ENCODE measurements around the gene SCN4A.
"Not testable (repeated sequence)": the region's sequence is repeated elsewhere in the genome, so short reads cannot be mapped to it uniquely, and the experiment has no call there.

SCN4A gene

DNA sequence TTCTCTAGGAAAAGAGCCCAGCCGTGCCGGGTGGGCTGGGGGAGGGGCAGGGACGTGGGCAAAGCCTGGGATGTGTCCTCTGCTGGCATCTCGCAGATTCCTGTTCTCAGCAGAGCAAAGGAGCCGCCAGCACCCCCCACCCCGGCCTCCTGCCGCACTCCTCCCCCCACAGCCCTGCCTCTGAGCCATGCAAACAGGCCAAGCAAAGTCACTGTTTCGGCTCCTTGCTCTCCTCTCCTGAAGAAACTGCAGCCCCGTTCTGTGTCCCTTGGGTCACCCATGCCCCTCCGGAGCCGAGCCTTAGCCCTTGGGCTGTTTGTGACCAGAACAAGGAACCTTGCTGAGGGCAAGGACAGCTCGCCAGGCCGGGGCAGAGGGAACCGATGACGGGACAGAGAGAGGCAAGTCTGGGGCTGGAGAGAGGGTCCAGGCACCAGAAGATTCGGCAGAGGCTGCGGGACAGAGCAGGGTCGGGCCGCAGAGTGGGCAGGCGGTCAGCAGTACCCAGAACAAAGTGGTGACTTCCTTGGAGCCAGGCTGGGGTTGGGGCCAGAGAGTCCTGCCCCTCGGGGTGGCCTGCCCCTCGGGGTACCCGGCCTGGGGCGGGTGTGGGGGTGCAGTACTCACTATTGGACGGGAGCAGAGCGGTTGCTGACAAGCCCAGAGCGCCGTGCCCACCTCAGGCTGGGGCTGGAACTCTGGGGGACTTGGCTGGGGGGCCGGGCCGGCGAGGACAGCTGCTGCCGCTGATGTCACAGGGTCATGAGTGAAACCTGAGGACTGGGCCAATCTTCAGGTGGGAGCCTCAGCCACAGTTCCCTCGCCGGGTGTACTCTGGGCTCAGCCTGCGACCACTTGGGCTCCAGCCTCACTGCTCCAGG, 16.3 kb upstream of the SCN4A start:
- H3K9me3 ChIP-seq (ENCODE audit: control insufficient read depth, insufficient read depth, low read length) = no peaks in the 10 kb centered on the region
- no peaks in the 10 kb centered on the region for H3K36me3 ChIP-seq (ENCODE audit: control insufficient read depth, insufficient read depth, low read length)
- H3K27me3 ChIP-seq (ENCODE audit: control insufficient read depth, insufficient read depth, low read length) = peaks cover 14% of the 10 kb centered on the region
- no peaks in the 10 kb centered on the region for H3K4me1 ChIP-seq (ENCODE audit: control insufficient read depth, insufficient read depth, low read length)
- H3K4me3 ChIP-seq (ENCODE audit: low read depth, low read length) = no peak overlapping the region
- H3K9ac ChIP-seq (ENCODE audit: low read depth, low read length) = no peak overlapping the region

GRCh38 chr17:63988127-63988478, 15.4 kb upstream of the SCN4A start:
- Histone ChIP-seq H3K36me3 (ENCODE audit: control insufficient read depth, insufficient read depth, low read length) (no peaks in the 10 kb centered on the region), H3K9ac (ENCODE audit: low read depth, low read length) (no peak overlapping the region), H3K4me1 (ENCODE audit: control insufficient read depth, insufficient read depth, low read length) (no peaks in the 10 kb centered on the region), H3K27me3 (ENCODE audit: control insufficient read depth, insufficient read depth, low read length) (peaks cover 10% of the 10 kb centered on the region), H3K9me3 (ENCODE audit: control insufficient read depth, insufficient read depth, low read length) (no peaks in the 10 kb centered on the region), H3K4me3 (ENCODE audit: low read depth, low read length) (no peak overlapping the region)

DNA sequence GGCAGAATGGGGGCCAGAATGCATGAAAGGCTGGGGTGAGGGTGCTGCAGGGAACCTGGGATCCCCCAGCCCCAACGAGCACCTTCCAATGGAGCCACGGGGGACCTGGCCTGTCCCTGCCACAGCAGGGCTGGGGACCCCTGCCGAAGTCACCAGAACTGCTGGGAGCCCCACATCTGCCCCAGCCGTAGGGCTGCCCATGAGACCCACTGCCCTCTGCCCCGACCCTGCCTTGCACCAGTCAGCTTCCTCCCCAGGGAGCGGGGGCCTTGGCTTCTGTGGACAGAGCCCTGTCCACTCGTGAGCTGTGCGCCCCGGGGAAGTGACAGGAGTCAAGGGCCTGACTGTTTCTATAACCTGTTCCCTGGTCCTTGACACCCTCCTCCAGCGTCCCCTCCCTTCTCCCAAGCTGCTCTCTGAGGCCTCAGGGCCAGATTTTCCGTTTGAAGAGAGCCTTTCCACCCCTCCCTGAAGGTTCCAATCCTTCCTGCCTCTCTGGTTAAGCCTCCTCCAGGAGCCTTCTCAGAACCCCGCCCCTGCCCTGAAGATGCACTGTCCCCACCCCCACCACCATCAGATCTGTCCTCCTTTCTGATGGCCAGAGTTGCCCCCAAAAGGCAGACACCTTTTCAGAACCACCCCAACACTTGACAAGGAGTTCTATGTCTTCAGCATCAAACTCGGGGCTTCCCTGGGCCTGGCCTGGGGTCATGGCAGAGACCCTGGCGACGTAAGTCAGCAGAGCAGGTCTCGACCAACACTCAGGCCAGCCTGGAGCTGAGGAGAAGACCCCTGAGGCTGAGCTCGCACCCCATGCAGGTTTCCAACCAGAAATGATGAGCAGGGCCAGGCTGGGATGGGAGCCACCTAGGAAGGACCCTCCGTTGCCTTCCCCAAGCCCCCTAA, 14.8 kb upstream of the SCN4A start:
- peaks cover 8% of the 10 kb centered on the region for H3K27me3 ChIP-seq (ENCODE audit: control insufficient read depth, insufficient read depth, low read length)
- no peaks in the 10 kb centered on the region for H3K9me3 ChIP-seq (ENCODE audit: control insufficient read depth, insufficient read depth, low read length)
- H3K36me3 ChIP-seq (ENCODE audit: control insufficient read depth, insufficient read depth, low read length) = no peaks in the 10 kb centered on the region
- no peaks in the 10 kb centered on the region for H3K4me1 ChIP-seq (ENCODE audit: control insufficient read depth, insufficient read depth, low read length)
- no peak overlapping the region for H3K4me3 ChIP-seq (ENCODE audit: low read depth, low read length)
- H3K9ac ChIP-seq (ENCODE audit: low read depth, low read length) = no peak overlapping the region

DNA sequence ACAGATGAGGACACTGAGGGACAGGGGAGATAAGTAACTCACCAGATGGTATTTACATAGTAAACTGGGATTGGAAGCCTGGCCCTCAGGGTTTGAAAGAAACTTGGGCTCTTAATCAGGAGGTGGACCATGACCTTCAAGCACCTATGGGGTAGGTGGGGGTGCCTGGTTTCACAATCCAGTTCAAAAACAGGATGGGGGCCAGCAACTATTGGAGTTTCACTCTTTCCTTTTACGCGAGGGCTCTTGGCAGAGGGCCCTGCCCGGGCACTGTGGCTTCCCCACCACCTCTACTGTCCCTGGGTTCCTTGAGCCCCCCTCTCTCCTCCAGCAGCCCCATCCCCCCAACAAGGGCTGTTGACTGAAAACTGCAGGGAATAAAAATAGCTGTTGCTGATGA, 14.1 kb upstream of the SCN4A start:
- H3K27me3 ChIP-seq (ENCODE audit: control insufficient read depth, insufficient read depth, low read length) = peaks cover 4% of the 10 kb centered on the region
- no peaks in the 10 kb centered on the region for H3K4me1 ChIP-seq (ENCODE audit: control insufficient read depth, insufficient read depth, low read length)

GRCh38 chr17:63985387-63986140, 12.8 kb upstream of the SCN4A start:
- H3K27me3 ChIP-seq (ENCODE audit: control insufficient read depth, insufficient read depth, low read length) = no peaks in the 10 kb centered on the region
- H3K4me3 ChIP-seq (ENCODE audit: low read depth, low read length) = no peak overlapping the region
- no peaks in the 10 kb centered on the region for H3K36me3 ChIP-seq (ENCODE audit: control insufficient read depth, insufficient read depth, low read length)
- no peaks in the 10 kb centered on the region for H3K9me3 ChIP-seq (ENCODE audit: control insufficient read depth, insufficient read depth, low read length)
- no peak overlapping the region for H3K9ac ChIP-seq (ENCODE audit: low read depth, low read length)
- H3K4me1 ChIP-seq (ENCODE audit: control insufficient read depth, insufficient read depth, low read length) = no peaks in the 10 kb centered on the region

More for the DNA sequence above, 14.1 kb upstream of the SCN4A start:
- no peak overlapping the region for H3K9ac ChIP-seq (ENCODE audit: low read depth, low read length)
- H3K9me3 ChIP-seq (ENCODE audit: control insufficient read depth, insufficient read depth, low read length) = no peaks in the 10 kb centered on the region
- no peak overlapping the region for H3K4me3 ChIP-seq (ENCODE audit: low read depth, low read length)
- no peaks in the 10 kb centered on the region for H3K36me3 ChIP-seq (ENCODE audit: control insufficient read depth, insufficient read depth, low read length)

DNA sequence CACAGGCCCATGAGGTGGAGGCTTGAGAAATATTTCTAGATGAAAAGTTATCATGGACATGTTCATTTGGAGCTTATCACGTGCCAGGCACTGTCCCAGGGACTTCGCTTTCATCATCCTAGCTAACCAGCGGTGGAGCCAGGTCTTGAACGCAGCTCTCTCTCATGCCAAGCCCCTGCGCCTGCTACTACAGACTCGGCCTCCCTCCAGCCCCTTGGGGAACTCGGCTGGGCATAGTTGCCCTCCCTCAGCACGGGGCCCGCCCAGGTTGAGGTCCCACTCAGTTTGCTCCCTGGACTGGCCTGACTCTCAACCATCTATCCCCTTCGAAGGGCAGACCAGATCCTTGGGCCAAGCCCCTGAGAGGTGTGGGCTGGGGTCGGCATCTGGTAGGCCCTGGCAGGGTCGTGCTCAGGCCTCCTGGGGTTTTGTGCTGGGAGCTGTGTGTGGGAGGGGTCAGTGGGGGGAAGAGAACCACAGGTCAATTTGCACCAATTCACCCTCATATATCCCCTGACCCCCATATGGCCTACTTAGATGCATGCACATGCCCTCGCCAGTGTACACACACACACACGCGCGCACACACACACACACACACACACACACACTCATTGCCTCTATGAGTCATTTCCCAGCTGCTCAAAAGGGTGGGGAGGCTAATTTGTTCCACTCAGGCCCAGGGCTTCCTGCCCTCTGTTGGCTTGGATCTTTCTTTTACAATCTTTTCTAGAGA, 12.1 kb upstream of the SCN4A start:
- Histone ChIP-seq H3K4me3 (ENCODE audit: low read depth, low read length) (no peak overlapping the region), H3K27me3 (ENCODE audit: control insufficient read depth, insufficient read depth, low read length) (no peaks in the 10 kb centered on the region), H3K4me1 (ENCODE audit: control insufficient read depth, insufficient read depth, low read length) (no peaks in the 10 kb centered on the region), H3K9me3 (ENCODE audit: control insufficient read depth, insufficient read depth, low read length) (no peaks in the 10 kb centered on the region), H3K9ac (ENCODE audit: low read depth, low read length) (no peak overlapping the region), H3K36me3 (ENCODE audit: control insufficient read depth, insufficient read depth, low read length) (no peaks in the 10 kb centered on the region)

GRCh38 chr17:63984236-63984635, 11.5 kb upstream of the SCN4A start:
- H3K9ac ChIP-seq (ENCODE audit: low read depth, low read length) = no peak overlapping the region
- H3K9me3 ChIP-seq (ENCODE audit: control insufficient read depth, insufficient read depth, low read length) = no peaks in the 10 kb centered on the region
- no peaks in the 10 kb centered on the region for H3K27me3 ChIP-seq (ENCODE audit: control insufficient read depth, insufficient read depth, low read length)
- no peak overlapping the region for H3K4me3 ChIP-seq (ENCODE audit: low read depth, low read length)
- H3K36me3 ChIP-seq (ENCODE audit: control insufficient read depth, insufficient read depth, low read length) = no peaks in the 10 kb centered on the region
- no peaks in the 10 kb centered on the region for H3K4me1 ChIP-seq (ENCODE audit: control insufficient read depth, insufficient read depth, low read length)

DNA sequence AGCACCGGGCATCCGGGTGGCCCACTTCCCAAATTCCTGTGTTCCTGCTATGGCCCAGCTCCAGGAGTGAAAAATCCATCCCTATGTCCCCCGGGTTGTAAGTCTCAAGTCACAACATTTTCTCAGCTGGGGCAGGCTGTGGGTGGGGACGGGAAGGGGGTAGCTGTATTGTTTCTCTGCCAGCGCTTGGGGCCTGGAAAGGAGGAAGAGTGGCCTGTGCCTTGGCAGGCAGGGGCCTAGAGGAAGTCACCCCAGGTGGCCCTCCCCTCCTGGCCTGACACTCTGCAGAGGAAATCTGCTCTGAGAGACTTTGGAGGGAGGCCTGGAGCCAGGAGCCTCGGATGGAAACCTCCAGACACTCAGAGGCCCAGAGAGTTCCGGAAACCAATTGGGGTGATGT, 10.6 kb upstream of the SCN4A start:
- Histone ChIP-seq H3K4me1 (ENCODE audit: control insufficient read depth, insufficient read depth, low read length) (no peaks in the 10 kb centered on the region), H3K9ac (ENCODE audit: low read depth, low read length) (no peak overlapping the region), H3K27me3 (ENCODE audit: control insufficient read depth, insufficient read depth, low read length) (no peaks in the 10 kb centered on the region), H3K4me3 (ENCODE audit: low read depth, low read length) (no peak overlapping the region), H3K9me3 (ENCODE audit: control insufficient read depth, insufficient read depth, low read length) (no peaks in the 10 kb centered on the region), H3K36me3 (ENCODE audit: control insufficient read depth, insufficient read depth, low read length) (no peaks in the 10 kb centered on the region)

DNA sequence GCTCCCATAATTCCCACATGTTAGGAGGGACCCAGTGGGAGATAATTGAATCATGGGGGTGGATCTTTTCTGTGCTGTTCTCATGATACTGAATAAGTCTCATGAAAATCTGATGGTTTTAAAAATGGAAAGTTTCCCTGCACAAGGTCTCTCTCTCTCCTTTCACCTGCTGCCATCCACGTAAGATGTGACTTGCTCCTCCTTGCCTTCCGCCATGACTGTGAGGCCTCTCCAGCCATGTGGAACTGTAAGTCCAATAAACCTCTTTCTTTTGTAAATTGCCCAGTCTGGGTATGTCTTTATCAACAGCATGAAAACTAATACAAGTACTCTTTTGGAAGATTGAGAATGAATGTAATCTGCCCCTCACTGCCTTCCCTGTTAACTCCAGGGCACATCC, 9.9 kb upstream of the SCN4A start:
- H3K27me3 ChIP-seq (ENCODE audit: control insufficient read depth, insufficient read depth, low read length); H3K36me3 ChIP-seq (ENCODE audit: control insufficient read depth, insufficient read depth, low read length); H3K4me1 ChIP-seq (ENCODE audit: control insufficient read depth, insufficient read depth, low read length); H3K9ac ChIP-seq (ENCODE audit: low read depth, low read length); H3K4me3 ChIP-seq (ENCODE audit: low read depth, low read length); H3K9me3 ChIP-seq (ENCODE audit: control insufficient read depth, insufficient read depth, low read length): not testable (repeated sequence)

- H3K4me1 ChIP-seq (ENCODE audit: control insufficient read depth, insufficient read depth, low read length) = no peaks in the 10 kb centered on the region
- H3K4me3 ChIP-seq (ENCODE audit: low read depth, low read length) = no peak overlapping the region
- no peaks in the 10 kb centered on the region for H3K36me3 ChIP-seq (ENCODE audit: control insufficient read depth, insufficient read depth, low read length)
- no peaks in the 10 kb centered on the region for H3K9me3 ChIP-seq (ENCODE audit: control insufficient read depth, insufficient read depth, low read length)
- no peaks in the 10 kb centered on the region for H3K27me3 ChIP-seq (ENCODE audit: control insufficient read depth, insufficient read depth, low read length)
- no peak overlapping the region for H3K9ac ChIP-seq (ENCODE audit: low read depth, low read length)
These were observed 5.8 kb upstream of the SCN4A start for GRCh38 chr17:63978272-63979200.
